ENCODE data around the gene BDH1.

Gene BDH1

GRCh38 chr3:197511130-197511529, 44.6 kb downstream of the BDH1 start:
- H3K9me2 ChIP-seq (replicated peaks; ENCODE audit: low read depth, low read length) = no peaks in the 10 kb centered on the region
- no peak overlapping the region for H3K4me3 ChIP-seq (ENCODE audit: low read length, poor library complexity, severe bottlenecking)
- H3F3A ChIP-seq (ENCODE audit: low read depth) = no peaks in the 10 kb centered on the region
- no peak for TF ChIP-seq EZH2phosphoT487 (IDR thresholded peaks at IDR 0.05; ENCODE audit: borderline replicate concordance)
- no peak for TF ChIP-seq CTCF (conservative IDR thresholded peaks at IDR 0.05; ENCODE audit: low read length)
- H3K79me2 ChIP-seq (ENCODE audit: insufficient read depth, low read length) = no peaks in the 10 kb centered on the region
- H3K4me2 ChIP-seq (ENCODE audit: low read depth, low read length, poor library complexity, severe bottlenecking) = no peak overlapping the region
- no peaks in the 10 kb centered on the region for H3K4me1 ChIP-seq (ENCODE audit: insufficient read depth, low read length, poor library complexity, severe bottlenecking)
- H3K9me3 ChIP-seq (ENCODE audit: insufficient read depth, low read depth, low read length) = no peaks in the 10 kb centered on the region
- no peaks in the 10 kb centered on the region for H4K20me1 ChIP-seq (ENCODE audit: insufficient read depth, low read length, poor library complexity, severe bottlenecking)
- no peak overlapping the region for H3K9ac ChIP-seq (ENCODE audit: low read depth, low read length, poor library complexity, severe bottlenecking)
- H2AFZ ChIP-seq (ENCODE audit: low read length) = no peak overlapping the region
- H3K36me3 ChIP-seq (ENCODE audit: insufficient read depth, low read length) = peaks cover 47% of the 10 kb centered on the region; the same call in 1 of the 2 replicates
- no peaks in the 10 kb centered on the region for H3K27me3 ChIP-seq (ENCODE audit: insufficient read depth, low read length, poor library complexity, severe bottlenecking)

GRCh38 chr3:197510642-197511018, 45.1 kb downstream of the BDH1 start:
- no peaks in the 10 kb centered on the region for H3K79me2 ChIP-seq (ENCODE audit: insufficient read depth, low read length)
- no peaks in the 10 kb centered on the region for H4K20me1 ChIP-seq (ENCODE audit: insufficient read depth, low read length, poor library complexity, severe bottlenecking)
- H3K9ac ChIP-seq (ENCODE audit: low read depth, low read length, poor library complexity, severe bottlenecking) = no peak overlapping the region
- H3K4me2 ChIP-seq (ENCODE audit: low read depth, low read length, poor library complexity, severe bottlenecking) = no peak overlapping the region
- TF ChIP-seq EZH2phosphoT487 (IDR thresholded peaks at IDR 0.05; ENCODE audit: borderline replicate concordance) (no peak), CTCF (conservative IDR thresholded peaks at IDR 0.05; ENCODE audit: low read length) (no peak)
- no peak overlapping the region for H3K4me3 ChIP-seq (ENCODE audit: low read length, poor library complexity, severe bottlenecking)
- H3F3A ChIP-seq (ENCODE audit: low read depth) = no peaks in the 10 kb centered on the region
- H2AFZ ChIP-seq (ENCODE audit: low read length) = no peak overlapping the region
- H3K36me3 ChIP-seq (ENCODE audit: insufficient read depth, low read length) = peaks cover 42% of the 10 kb centered on the region; the same call in 1 of the 2 replicates
- H3K4me1 ChIP-seq (ENCODE audit: insufficient read depth, low read length, poor library complexity, severe bottlenecking) = no peaks in the 10 kb centered on the region
- H3K9me2 ChIP-seq (replicated peaks; ENCODE audit: low read depth, low read length) = no peaks in the 10 kb centered on the region
- H3K27me3 ChIP-seq (ENCODE audit: insufficient read depth, low read length, poor library complexity, severe bottlenecking) = no peaks in the 10 kb centered on the region
- H3K9me3 ChIP-seq (ENCODE audit: insufficient read depth, low read depth, low read length) = no peaks in the 10 kb centered on the region

GRCh38 chr3:197508924-197509775, 46.6 kb downstream of the BDH1 start:
- Histone ChIP-seq H2AFZ (ENCODE audit: low read length) (no peak overlapping the region), H3K4me2 (ENCODE audit: low read depth, low read length, poor library complexity, severe bottlenecking) (peak overlapping the region; percentile 70), H3K79me2 (ENCODE audit: insufficient read depth, low read length) (no peaks in the 10 kb centered on the region), H3K9me3 (ENCODE audit: insufficient read depth, low read depth, low read length) (no peaks in the 10 kb centered on the region), H3K27me3 (ENCODE audit: insufficient read depth, low read length, poor library complexity, severe bottlenecking) (no peaks in the 10 kb centered on the region), H3K4me3 (ENCODE audit: low read length, poor library complexity, severe bottlenecking) (no peak overlapping the region), H3K4me1 (ENCODE audit: insufficient read depth, low read length, poor library complexity, severe bottlenecking) (no peaks in the 10 kb centered on the region), H3F3A (ENCODE audit: low read depth) (no peaks in the 10 kb centered on the region), H3K9me2 (replicated peaks; ENCODE audit: low read depth, low read length) (no peaks in the 10 kb centered on the region), H3K9ac (ENCODE audit: low read depth, low read length, poor library complexity, severe bottlenecking) (peak overlapping the region; percentile 47), H3K36me3 (ENCODE audit: insufficient read depth, low read length) (peaks cover 30% of the 10 kb centered on the region; the same call in 1 of the 2 replicates), H4K20me1 (ENCODE audit: insufficient read depth, low read length, poor library complexity, severe bottlenecking) (no peaks in the 10 kb centered on the region)
- TF ChIP-seq CTCF (conservative IDR thresholded peaks at IDR 0.05; ENCODE audit: low read length) (no peak), EZH2phosphoT487 (IDR thresholded peaks at IDR 0.05; ENCODE audit: borderline replicate concordance) (no peak)
